AG09309 (cell line): ENCODE data around the gene SDR42E1.

Experiments
- DNase-seq: peaks from one replicate; pipeline ENCODE4 v3.0.0-alpha.2; 2010; ENCODE audit warnings: low read depth
- H3K4me3 ChIP-seq: 2 replicates; pipeline ENCODE4 v1.5.1; 2011; ENCODE audit warnings: mild to moderate bottlenecking, low read depth, low read length, moderate library complexity; ENCODE audit not compliant: control insufficient read depth
- CTCF ChIP-seq: IDR thresholded peaks from 2 replicates; pipeline ENCODE4 v1.5.1; 2011; ENCODE audit warnings: mild to moderate bottlenecking, low read depth, low read length, inconsistent platforms; ENCODE audit not compliant: insufficient read depth, control insufficient read depth; ENCODE audit errors: missing control alignments

SDR42E1 gene

GRCh38 chr16:82020051-82020450 is 8.8 kb upstream of the SDR42E1 start:
- no peak overlapping the region for H3K4me3 ChIP-seq
- no peak for TF ChIP-seq CTCF

GRCh38 chr16:82019535-82019934 is 8.3 kb upstream of the SDR42E1 start:
- no peak overlapping the region for H3K4me3 ChIP-seq
- DNase-seq, result no peak
- no peak for TF ChIP-seq CTCF

More at GRCh38 chr16:82020051-82020450, 8.8 kb upstream of the SDR42E1 start:
- no peak for DNase-seq

GRCh38 chr16:82017911-82018568 is 6.8 kb upstream of the SDR42E1 start:
- no peak for DNase-seq
- no peak overlapping the region for H3K4me3 ChIP-seq
- no peak for TF ChIP-seq CTCF

GRCh38 chr16:82016964-82017363 is 5.7 kb upstream of the SDR42E1 start:
- TF ChIP-seq CTCF, result no peak
- H3K4me3 ChIP-seq, result no peak overlapping the region
- peak; percentile 46 for DNase-seq

- DNase-seq, result no peak
- H3K4me3 ChIP-seq, result no peak overlapping the region
- peak; percentile 21 for TF ChIP-seq CTCF
These were observed 5.0 kb upstream of the SDR42E1 start for GRCh38 chr16:82016263-82016662.

GRCh38 chr16:82013139-82013538 is 1.9 kb upstream of the SDR42E1 start:
- H3K4me3 ChIP-seq, result no peak overlapping the region
- TF ChIP-seq CTCF, result no peak
- DNase-seq, result no peak
